DND-41 (cell line): ENCODE measurements around the gene DISC1.

Source experiments
- ATAC-seq: fragments of 200-7000 bp; cut with Tn5 transposase; 3 replicates; pipeline ENCODE4 v1.9.1; 2021; ENCODE audit warnings: low read depth; ENCODE audit not compliant: insufficient read depth
- DNase-seq: peaks from one replicate; pipeline ENCODE4 v3.0.0-alpha.2; 2020
- H2AFZ ChIP-seq: 2 replicates; pipeline ENCODE4 v1.6.0; 2012; ENCODE audit warnings: low read depth, low read length
- H3K27ac ChIP-seq: 2 replicates; pipeline ENCODE4 v1.5.1; 2012; ENCODE audit warnings: low read length, inconsistent platforms
- H3K27me3 ChIP-seq: fragments of 200-600 bp; sonication (generic); 2 replicates; pipeline ENCODE4 v1.6.0; 2012; ENCODE audit warnings: low read length, mild to moderate bottlenecking, inconsistent platforms; ENCODE audit not compliant: insufficient read depth, poor library complexity
- H3K36me3 ChIP-seq: 2 replicates; pipeline ENCODE4 v1.5.1; 2012; ENCODE audit warnings: low read length, inconsistent platforms; ENCODE audit not compliant: insufficient read depth
- H3K4me1 ChIP-seq: 2 replicates; pipeline ENCODE4 v1.5.1; 2012; ENCODE audit warnings: mild to moderate bottlenecking, low read length; ENCODE audit not compliant: insufficient read depth
- H3K4me2 ChIP-seq: 2 replicates; pipeline ENCODE4 v1.6.0; 2012; ENCODE audit warnings: mild to moderate bottlenecking, moderate library complexity, low read length, inconsistent platforms; ENCODE audit not compliant: insufficient read depth
- H3K4me3 ChIP-seq, 2 experiments: fragments of 200-600 bp in 1 of 2; shearing (Covaris generic) in 1 of 2; 2 replicates each; pipeline ENCODE4 v1.5.1; 2012 to 2016; ENCODE audit warnings: inconsistent platforms in 2 of 2, low read length in 2 of 2, mild to moderate bottlenecking in 2 of 2, low read depth in 1 of 2, moderate library complexity in 1 of 2
- H3K79me2 ChIP-seq: 2 replicates; pipeline ENCODE4 v1.6.0; 2012; ENCODE audit warnings: low read length, inconsistent platforms; ENCODE audit not compliant: insufficient read depth
- H3K9ac ChIP-seq: 2 replicates; pipeline ENCODE4 v1.6.0; 2012; ENCODE audit warnings: low read depth, mild to moderate bottlenecking, inconsistent platforms, low read length, moderate library complexity
- H3K9me3 ChIP-seq: 2 replicates; pipeline ENCODE4 v1.5.1; 2012; ENCODE audit warnings: low read length, moderate library complexity, mild to moderate bottlenecking, inconsistent platforms; ENCODE audit not compliant: insufficient read depth, severe bottlenecking
- H4K20me1 ChIP-seq: 2 replicates; pipeline ENCODE4 v1.6.0; 2012; ENCODE audit warnings: low read length; ENCODE audit not compliant: insufficient read depth
- EZH2 ChIP-seq: IDR thresholded peaks from 3 replicates; pipeline ENCODE4 v1.6.1; 2012; ENCODE audit warnings: borderline replicate concordance, low read depth, mild to moderate bottlenecking, moderate library complexity, low read length, inconsistent platforms; ENCODE audit not compliant: severe bottlenecking
- TF ChIP-seq, protein P1 (sequence below): IDR thresholded peaks from 2 replicates; pipeline ENCODE4 v1.5.1; 2012; ENCODE audit warnings: borderline replicate concordance, low read length, moderate library complexity, mild to moderate bottlenecking; ENCODE audit not compliant: poor library complexity, severe bottlenecking; ENCODE audit errors: extremely low read depth

The DISC1 gene

DNA sequence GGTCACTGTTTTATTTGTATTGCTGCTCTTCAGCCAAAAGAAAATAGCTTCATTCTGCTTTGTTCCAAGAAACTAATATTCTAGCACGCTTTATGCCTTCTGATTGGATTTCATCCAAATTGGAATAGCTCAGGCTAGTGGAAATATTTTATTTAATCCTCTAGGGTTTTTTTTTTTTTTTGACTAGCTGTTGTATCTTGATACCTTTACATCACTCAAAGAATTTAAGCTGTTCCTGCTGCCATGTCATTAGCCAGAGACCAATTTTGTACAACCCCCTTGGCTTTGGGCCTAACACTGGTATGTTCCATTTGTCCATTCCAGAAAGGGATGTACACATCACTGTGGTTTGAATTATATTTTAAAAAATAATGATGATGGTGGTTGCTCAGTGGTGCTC, 103.0 kb downstream of the DISC1 start:
- ATAC-seq (no peak), DNase-seq (no peak)
- Histone ChIP-seq H3K4me3 (no peak overlapping the region), H3K79me2 (no peaks in the 10 kb centered on the region), H2AFZ (no peak overlapping the region), H3K9me3 (peaks cover 3% of the 10 kb centered on the region), H3K4me1 (no peaks in the 10 kb centered on the region), H3K9ac (no peak overlapping the region), H3K27me3 (no peaks in the 10 kb centered on the region), H3K27ac (no peak overlapping the region), H3K4me2 (no peak overlapping the region), H3K36me3 (no peaks in the 10 kb centered on the region), H4K20me1 (no peaks in the 10 kb centered on the region)
- TF ChIP-seq, protein P1, sequence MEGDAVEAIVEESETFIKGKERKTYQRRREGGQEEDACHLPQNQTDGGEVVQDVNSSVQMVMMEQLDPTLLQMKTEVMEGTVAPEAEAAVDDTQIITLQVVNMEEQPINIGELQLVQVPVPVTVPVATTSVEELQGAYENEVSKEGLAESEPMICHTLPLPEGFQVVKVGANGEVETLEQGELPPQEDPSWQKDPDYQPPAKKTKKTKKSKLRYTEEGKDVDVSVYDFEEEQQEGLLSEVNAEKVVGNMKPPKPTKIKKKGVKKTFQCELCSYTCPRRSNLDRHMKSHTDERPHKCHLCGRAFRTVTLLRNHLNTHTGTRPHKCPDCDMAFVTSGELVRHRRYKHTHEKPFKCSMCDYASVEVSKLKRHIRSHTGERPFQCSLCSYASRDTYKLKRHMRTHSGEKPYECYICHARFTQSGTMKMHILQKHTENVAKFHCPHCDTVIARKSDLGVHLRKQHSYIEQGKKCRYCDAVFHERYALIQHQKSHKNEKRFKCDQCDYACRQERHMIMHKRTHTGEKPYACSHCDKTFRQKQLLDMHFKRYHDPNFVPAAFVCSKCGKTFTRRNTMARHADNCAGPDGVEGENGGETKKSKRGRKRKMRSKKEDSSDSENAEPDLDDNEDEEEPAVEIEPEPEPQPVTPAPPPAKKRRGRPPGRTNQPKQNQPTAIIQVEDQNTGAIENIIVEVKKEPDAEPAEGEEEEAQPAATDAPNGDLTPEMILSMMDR: no peak
- no peak for TF ChIP-seq EZH2

DNA sequence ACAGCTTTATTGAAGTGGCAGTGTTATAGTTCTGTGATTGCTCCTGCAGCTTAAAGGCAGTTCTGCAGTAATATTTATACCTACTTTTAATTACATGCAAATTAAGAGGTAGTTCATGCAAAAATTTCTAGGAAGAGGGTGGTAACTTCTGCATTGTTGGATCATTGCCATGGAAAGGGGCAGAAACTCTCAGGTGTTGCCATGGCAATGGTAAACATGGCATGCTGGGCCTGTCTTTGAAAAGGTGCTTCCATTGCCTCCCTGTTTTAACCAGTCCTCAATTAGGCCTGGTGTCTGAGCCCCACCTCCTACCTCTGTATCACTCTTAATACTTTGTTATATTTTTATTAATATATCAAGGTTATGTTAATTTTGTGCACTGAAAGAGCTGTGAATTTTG, 104.7 kb downstream of the DISC1 start:
- no peak overlapping the region for H2AFZ ChIP-seq
- DNase-seq (no peak), ATAC-seq (no peak)
- no peaks in the 10 kb centered on the region for H4K20me1 ChIP-seq
- H3K79me2 ChIP-seq: no peaks in the 10 kb centered on the region
- H3K9me3 ChIP-seq: peaks cover 3% of the 10 kb centered on the region
- no peak overlapping the region for H3K4me2 ChIP-seq
- no peaks in the 10 kb centered on the region for H3K36me3 ChIP-seq
- no peak overlapping the region for H3K27ac ChIP-seq
- no peaks in the 10 kb centered on the region for H3K4me1 ChIP-seq
- no peak overlapping the region for H3K4me3 ChIP-seq
- TF ChIP-seq, protein P1: no peak
- TF ChIP-seq EZH2: no peak
- H3K9ac ChIP-seq: no peak overlapping the region
- H3K27me3 ChIP-seq: no peaks in the 10 kb centered on the region

DNA sequence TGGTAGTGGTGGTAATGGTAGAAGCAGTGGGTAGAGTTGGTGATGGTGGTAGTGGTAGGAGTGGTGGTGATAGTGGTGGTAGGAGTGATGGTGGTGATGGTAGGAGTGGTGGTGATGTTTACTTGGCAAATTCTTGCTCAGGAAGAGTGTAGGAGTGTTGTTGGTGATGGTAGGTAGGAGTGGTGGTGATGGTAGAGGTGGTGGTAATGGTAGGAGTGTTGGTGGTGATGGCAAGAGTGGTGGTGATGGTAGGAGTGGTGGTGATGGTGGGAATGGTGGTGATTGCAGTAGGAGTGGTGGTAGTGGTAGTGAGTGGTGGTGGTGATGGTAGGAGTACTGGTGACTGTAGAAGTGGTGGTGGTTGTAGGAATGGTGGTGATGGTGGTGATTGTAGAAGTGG, 106.5 kb downstream of the DISC1 start:
- ATAC-seq (no peak), DNase-seq (no peak)
- Histone ChIP-seq H4K20me1 (no peaks in the 10 kb centered on the region), H2AFZ (no peak overlapping the region), H3K27ac (no peak overlapping the region), H3K4me1 (no peaks in the 10 kb centered on the region), H3K9me3 (peaks cover 3% of the 10 kb centered on the region), H3K36me3 (no peaks in the 10 kb centered on the region), H3K27me3 (no peaks in the 10 kb centered on the region), H3K4me3 (no peak overlapping the region), H3K4me2 (no peak overlapping the region), H3K79me2 (no peaks in the 10 kb centered on the region), H3K9ac (no peak overlapping the region)
- TF ChIP-seq, protein P1: no peak
- no peak for TF ChIP-seq EZH2

DNA sequence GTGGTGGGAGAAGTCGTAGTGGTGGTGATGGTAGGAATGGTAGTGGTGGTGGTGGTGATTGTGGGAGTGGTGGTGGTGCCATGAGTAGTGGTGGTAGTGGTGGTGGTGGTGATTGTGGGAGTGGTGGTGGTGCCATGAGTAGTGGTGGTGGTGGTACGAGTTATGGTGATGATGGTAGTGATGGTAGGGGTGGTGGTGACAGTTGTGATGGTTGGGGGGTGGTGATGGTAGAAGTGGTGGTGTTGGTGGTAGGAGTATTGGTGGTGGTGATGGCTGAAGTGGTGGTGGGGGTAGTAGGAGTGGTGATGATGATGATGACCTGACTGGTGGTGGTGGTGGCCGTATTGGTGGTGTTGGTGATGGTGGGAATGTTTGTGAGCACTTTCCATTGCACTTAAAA, 107.1 kb downstream of the DISC1 start:
- Histone ChIP-seq H3K27me3 (no peaks in the 10 kb centered on the region), H3K4me2 (no peak overlapping the region)
- no peak for TF ChIP-seq EZH2
- TF ChIP-seq, protein P1: no peak

More for the DNA sequence above, 107.1 kb downstream of the DISC1 start:
- no peaks in the 10 kb centered on the region for H4K20me1 ChIP-seq
- no peaks in the 10 kb centered on the region for H3K4me1 ChIP-seq
- H2AFZ ChIP-seq: no peak overlapping the region
- no peaks in the 10 kb centered on the region for H3K36me3 ChIP-seq
- no peak overlapping the region for H3K27ac ChIP-seq
- no peak overlapping the region for H3K9ac ChIP-seq
- H3K79me2 ChIP-seq: no peaks in the 10 kb centered on the region
- ATAC-seq (no peak), DNase-seq (no peak)
- no peak overlapping the region for H3K4me3 ChIP-seq
- H3K9me3 ChIP-seq: peaks cover 3% of the 10 kb centered on the region
